ENCODE measurements around the gene EDN2.

EDN2 gene

DNA sequence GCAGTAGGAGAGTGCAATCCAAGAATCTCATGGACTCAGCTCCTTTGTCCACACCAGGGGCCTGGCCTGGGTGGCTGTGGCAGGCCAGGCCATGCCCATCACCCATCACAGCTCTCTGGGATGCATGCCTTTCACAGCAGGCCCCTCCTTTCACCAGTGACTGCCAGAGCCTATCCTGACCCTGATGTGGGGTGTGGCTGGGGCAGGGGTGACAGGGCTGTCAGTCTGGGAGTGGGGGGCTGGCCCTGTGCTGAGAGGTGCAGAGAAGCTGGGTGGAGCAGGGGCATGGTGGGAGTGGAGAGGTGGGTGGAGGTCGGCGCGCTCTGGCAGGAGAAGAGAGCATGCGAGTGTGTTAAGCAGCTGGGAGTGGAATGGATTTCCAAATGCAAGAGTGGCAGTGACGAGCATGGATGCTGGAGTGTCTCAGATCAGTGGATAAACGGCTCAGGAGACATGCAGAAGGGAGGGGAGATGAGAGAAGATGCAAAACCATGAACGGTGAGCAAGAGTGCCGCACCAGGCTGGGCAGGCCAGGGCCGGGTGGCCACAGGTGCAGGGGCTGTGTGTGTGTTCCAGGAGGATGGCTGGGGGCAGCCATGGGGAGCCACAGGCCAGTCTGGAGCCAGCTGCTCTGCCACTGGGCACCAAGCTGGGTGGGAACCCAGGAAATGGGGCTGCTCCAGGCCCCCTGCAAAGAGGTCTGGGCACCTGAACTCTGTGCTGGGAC is 39.6 kb upstream of the EDN2 start:
- no peak for TF ChIP-seq CTCF (IDR thresholded peaks at IDR 0.05; ENCODE audit: low read length, missing control alignments)
- no peak for DNase-seq (ENCODE audit: low read depth)
- H3K4me3 ChIP-seq (replicated peaks; ENCODE audit: low read depth, low read length) = no peak overlapping the region

DNA sequence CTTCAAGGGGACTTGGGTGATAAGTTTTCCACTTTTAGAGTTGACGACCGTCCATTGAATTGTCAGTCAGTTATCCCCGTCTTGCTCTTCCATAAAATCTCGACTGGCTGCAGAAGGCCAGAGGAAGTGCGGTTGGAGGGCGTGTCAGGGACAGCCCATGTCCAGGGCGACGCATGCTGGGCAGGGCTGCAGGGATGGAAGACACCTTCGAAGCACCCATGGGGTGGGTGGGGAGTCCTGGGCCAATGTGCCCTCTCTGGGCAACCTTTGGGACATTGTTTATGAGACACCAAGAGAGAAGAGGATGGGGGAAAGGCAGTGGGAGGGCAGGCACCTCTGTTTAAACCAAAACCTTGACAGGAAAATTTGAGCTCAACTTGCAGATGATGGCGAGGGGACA is 38.6 kb upstream of the EDN2 start:
- no peak overlapping the region for H3K4me3 ChIP-seq (replicated peaks; ENCODE audit: low read depth, low read length)
- TF ChIP-seq CTCF (IDR thresholded peaks at IDR 0.05; ENCODE audit: low read length, missing control alignments) = no peak
- DNase-seq (ENCODE audit: low read depth) = no peak

GRCh38 chr1:41521766-41522165 is 37.3 kb upstream of the EDN2 start:
- H3K4me3 ChIP-seq (replicated peaks; ENCODE audit: low read depth, low read length) = no peak overlapping the region
- TF ChIP-seq CTCF (IDR thresholded peaks at IDR 0.05; ENCODE audit: low read length, missing control alignments) = no peak
- no peak for DNase-seq (ENCODE audit: low read depth)

DNA sequence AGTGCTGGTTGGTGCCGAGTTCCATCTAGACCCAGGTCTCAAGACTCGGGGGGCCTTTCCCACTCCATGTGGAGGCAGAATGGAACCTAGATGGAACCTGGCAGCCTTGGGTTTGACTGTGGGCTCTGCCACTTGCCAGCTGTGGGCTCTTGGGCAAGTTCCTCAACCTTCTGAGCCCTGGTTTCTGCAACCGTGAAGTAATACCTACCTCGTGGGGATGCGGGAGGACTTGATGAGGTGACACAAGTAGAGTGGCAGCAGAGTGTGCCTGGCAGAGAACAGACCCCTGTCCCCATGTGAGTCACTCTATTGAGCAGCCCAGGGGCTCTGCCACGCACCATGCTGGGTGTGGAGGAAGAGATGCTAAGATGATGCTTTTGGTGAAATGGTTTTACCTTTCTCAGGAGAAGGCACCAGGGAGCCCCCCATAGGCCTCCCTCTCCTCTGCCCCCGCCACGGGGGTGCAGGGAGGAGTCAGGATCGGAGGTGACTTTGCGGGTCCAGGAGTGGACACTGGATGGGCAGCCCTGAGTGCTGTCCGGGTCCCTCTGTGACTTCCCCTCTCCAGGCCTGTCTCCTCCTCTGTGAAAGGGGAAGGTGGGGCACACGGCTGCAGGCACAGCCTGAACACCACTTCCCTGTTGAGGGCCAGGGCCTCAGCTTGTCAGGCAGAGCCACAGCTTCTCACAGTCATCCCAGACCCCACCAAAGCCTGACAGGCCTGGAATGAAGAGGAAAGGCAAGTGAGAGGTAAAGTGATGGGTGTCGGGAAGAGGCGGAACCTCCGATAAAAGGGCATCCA is 36.7 kb upstream of the EDN2 start:
- no peak overlapping the region for H3K4me3 ChIP-seq (replicated peaks; ENCODE audit: low read depth, low read length)
- no peak for DNase-seq (ENCODE audit: low read depth)
- no peak for TF ChIP-seq CTCF (IDR thresholded peaks at IDR 0.05; ENCODE audit: low read length, missing control alignments)

DNA sequence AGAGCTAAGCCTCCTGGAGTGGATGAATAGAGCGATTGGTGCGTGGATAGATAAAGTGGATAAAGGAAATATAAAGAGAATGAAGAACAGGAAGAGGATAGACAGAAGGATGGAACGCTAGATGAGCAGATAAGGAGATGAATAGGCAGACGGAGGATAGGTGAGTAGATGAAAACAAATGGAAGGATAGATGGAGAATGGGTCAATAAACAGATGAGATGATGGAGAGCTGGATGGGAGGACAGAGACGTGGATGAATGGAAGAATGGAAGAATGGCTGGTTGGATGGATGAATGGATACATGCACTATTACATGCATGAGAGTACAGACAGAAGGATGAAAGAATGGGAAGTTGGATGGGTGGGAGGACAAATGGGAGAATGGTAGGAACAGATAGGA is 35.2 kb upstream of the EDN2 start:
- no peak overlapping the region for H3K4me3 ChIP-seq (replicated peaks; ENCODE audit: low read depth, low read length)

GRCh38 chr1:41518471-41518870 is 34.0 kb upstream of the EDN2 start:
- no peak for DNase-seq (ENCODE audit: low read depth)
- no peak overlapping the region for H3K4me3 ChIP-seq (replicated peaks; ENCODE audit: low read depth, low read length)
- TF ChIP-seq CTCF (IDR thresholded peaks at IDR 0.05; ENCODE audit: low read length, missing control alignments) = no peak

More for the DNA sequence above, 35.2 kb upstream of the EDN2 start:
- DNase-seq (ENCODE audit: low read depth) = no peak
- TF ChIP-seq CTCF (IDR thresholded peaks at IDR 0.05; ENCODE audit: low read length, missing control alignments) = no peak
